ENCODE measurements around the gene ALPL.

DNA sequence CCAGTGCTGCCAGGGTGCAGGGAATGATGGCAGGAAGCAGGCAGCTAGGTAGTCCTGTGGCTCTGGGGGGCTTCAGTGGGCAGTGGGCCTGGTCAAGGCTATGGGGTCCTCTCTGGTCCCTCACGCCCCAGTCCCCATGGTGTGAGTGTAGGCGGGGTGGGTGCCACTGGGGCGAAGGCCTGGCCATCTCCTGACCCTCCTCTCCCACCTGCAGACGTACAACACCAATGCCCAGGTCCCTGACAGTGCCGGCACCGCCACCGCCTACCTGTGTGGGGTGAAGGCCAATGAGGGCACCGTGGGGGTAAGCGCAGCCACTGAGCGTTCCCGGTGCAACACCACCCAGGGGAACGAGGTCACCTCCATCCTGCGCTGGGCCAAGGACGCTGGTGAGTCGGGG, 53.7 kb downstream of the ALPL start:
- TF ChIP-seq, protein P1, sequence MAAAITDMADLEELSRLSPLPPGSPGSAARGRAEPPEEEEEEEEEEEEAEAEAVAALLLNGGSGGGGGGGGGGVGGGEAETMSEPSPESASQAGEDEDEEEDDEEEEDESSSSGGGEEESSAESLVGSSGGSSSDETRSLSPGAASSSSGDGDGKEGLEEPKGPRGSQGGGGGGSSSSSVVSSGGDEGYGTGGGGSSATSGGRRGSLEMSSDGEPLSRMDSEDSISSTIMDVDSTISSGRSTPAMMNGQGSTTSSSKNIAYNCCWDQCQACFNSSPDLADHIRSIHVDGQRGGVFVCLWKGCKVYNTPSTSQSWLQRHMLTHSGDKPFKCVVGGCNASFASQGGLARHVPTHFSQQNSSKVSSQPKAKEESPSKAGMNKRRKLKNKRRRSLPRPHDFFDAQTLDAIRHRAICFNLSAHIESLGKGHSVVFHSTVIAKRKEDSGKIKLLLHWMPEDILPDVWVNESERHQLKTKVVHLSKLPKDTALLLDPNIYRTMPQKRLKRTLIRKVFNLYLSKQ (tag by site-specific recombination; IDR thresholded peaks at IDR 0.05; ENCODE audit: borderline replicate concordance): no peak
- TF ChIP-seq, protein P2, sequence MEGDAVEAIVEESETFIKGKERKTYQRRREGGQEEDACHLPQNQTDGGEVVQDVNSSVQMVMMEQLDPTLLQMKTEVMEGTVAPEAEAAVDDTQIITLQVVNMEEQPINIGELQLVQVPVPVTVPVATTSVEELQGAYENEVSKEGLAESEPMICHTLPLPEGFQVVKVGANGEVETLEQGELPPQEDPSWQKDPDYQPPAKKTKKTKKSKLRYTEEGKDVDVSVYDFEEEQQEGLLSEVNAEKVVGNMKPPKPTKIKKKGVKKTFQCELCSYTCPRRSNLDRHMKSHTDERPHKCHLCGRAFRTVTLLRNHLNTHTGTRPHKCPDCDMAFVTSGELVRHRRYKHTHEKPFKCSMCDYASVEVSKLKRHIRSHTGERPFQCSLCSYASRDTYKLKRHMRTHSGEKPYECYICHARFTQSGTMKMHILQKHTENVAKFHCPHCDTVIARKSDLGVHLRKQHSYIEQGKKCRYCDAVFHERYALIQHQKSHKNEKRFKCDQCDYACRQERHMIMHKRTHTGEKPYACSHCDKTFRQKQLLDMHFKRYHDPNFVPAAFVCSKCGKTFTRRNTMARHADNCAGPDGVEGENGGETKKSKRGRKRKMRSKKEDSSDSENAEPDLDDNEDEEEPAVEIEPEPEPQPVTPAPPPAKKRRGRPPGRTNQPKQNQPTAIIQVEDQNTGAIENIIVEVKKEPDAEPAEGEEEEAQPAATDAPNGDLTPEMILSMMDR (tag by site-specific recombination; IDR thresholded peaks at IDR 0.05): no peak
- TF ChIP-seq ZNF707 (tag by site-specific recombination; IDR thresholded peaks at IDR 0.05) (no peak), ZNF274 (IDR thresholded peaks at IDR 0.05; ENCODE audit: low read length) (no peak), ZNF274 (tag by site-specific recombination; IDR thresholded peaks at IDR 0.05; ENCODE audit: borderline replicate concordance) (no peak), OSR2 (tag by site-specific recombination; IDR thresholded peaks at IDR 0.05) (no peak), HOXD13 (CRISPR knock-in tag; IDR thresholded peaks at IDR 0.05; ENCODE audit: borderline replicate concordance) (no peak)
- TF ChIP-seq, protein P3, sequence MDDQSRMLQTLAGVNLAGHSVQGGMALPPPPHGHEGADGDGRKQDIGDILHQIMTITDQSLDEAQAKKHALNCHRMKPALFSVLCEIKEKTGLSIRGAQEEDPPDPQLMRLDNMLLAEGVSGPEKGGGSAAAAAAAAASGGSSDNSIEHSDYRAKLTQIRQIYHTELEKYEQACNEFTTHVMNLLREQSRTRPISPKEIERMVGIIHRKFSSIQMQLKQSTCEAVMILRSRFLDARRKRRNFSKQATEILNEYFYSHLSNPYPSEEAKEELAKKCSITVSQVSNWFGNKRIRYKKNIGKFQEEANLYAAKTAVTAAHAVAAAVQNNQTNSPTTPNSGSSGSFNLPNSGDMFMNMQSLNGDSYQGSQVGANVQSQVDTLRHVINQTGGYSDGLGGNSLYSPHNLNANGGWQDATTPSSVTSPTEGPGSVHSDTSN (CRISPR knock-in tag; IDR thresholded peaks at IDR 0.05): no peak
- TF ChIP-seq, protein P4, sequence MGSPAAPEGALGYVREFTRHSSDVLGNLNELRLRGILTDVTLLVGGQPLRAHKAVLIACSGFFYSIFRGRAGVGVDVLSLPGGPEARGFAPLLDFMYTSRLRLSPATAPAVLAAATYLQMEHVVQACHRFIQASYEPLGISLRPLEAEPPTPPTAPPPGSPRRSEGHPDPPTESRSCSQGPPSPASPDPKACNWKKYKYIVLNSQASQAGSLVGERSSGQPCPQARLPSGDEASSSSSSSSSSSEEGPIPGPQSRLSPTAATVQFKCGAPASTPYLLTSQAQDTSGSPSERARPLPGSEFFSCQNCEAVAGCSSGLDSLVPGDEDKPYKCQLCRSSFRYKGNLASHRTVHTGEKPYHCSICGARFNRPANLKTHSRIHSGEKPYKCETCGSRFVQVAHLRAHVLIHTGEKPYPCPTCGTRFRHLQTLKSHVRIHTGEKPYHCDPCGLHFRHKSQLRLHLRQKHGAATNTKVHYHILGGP (tag by site-specific recombination; IDR thresholded peaks at IDR 0.05): no peak
- TF ChIP-seq, protein P5, sequence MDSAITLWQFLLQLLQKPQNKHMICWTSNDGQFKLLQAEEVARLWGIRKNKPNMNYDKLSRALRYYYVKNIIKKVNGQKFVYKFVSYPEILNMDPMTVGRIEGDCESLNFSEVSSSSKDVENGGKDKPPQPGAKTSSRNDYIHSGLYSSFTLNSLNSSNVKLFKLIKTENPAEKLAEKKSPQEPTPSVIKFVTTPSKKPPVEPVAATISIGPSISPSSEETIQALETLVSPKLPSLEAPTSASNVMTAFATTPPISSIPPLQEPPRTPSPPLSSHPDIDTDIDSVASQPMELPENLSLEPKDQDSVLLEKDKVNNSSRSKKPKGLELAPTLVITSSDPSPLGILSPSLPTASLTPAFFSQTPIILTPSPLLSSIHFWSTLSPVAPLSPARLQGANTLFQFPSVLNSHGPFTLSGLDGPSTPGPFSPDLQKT (IDR thresholded peaks at IDR 0.05; ENCODE audit: borderline replicate concordance, low read depth, low read length): no peak
